ENCODE results near the gene MTG2.

Gene MTG2

GRCh38 chr20:62137478-62138203 lies 45.2 kb upstream of the MTG2 start:
- H3K36me3 ChIP-seq (ENCODE audit: control insufficient read depth in 1 of 2, insufficient read depth in 2 of 2, low read depth in 1 of 2, low read length in 2 of 2), result peaks cover 71 to 78% of the 10 kb centered on the region in 2 experiments
- no peak overlapping the region for H4K8ac ChIP-seq (ENCODE audit: low read length)
- H3K18ac ChIP-seq (ENCODE audit: low read depth in 1 of 2, low read length in 2 of 2), result no peak overlapping the region
- H3K4me1 ChIP-seq (ENCODE audit: control insufficient read depth, insufficient read depth, low read depth, low read length), result peaks cover 18% of the 10 kb centered on the region
- H2BK12ac ChIP-seq (ENCODE audit: low read length in 2 of 2), result no peak overlapping the region
- H2AFZ ChIP-seq (ENCODE audit: low read depth, low read length), result no peak overlapping the region
- H4K91ac ChIP-seq (ENCODE audit: low read length), result no peak overlapping the region
- H3K14ac ChIP-seq (ENCODE audit: low read length in 2 of 2), result no peak overlapping the region
- H2BK120ac ChIP-seq (ENCODE audit: low read depth, low read length), result no peak overlapping the region
- no peak overlapping the region for H3K4ac ChIP-seq (ENCODE audit: low read depth in 1 of 2, low read length in 2 of 2)
- no peak overlapping the region for H3K4me2 ChIP-seq (ENCODE audit: low read length, poor library complexity, severe bottlenecking)
- H3K27ac ChIP-seq (ENCODE audit: low read length, poor library complexity, severe bottlenecking), result no peak overlapping the region
- no peaks in the 10 kb centered on the region for H3K27me3 ChIP-seq (ENCODE audit: control insufficient read depth in 1 of 2, insufficient read depth in 1 of 2, low read length in 2 of 2)
- no peak for DNase-seq
- no peak overlapping the region for H2BK15ac ChIP-seq (ENCODE audit: low read depth, poor library complexity, severe bottlenecking)
- H2BK5ac ChIP-seq (ENCODE audit: low read depth, low read length, poor library complexity, severe bottlenecking), result no peak overlapping the region
- 96% methylated on average over 8 of the region's 8 CpGs for WGBS
- no peak overlapping the region for H3K23ac ChIP-seq (ENCODE audit: low read length in 2 of 2)
- H2AK5ac ChIP-seq (ENCODE audit: low read length, severe bottlenecking), result no peak overlapping the region
- H3K4me3 ChIP-seq (ENCODE audit: insufficient read depth in 1 of 2, low read depth in 1 of 2, low read length in 2 of 2), result no peak overlapping the region
- no peaks in the 10 kb centered on the region for H3K9me3 ChIP-seq (ENCODE audit: control insufficient read depth, low read length)
- no peak overlapping the region for H3K9ac ChIP-seq (ENCODE audit: low read length)
- H3K79me1 ChIP-seq (replicated peaks; ENCODE audit: low read length, poor library complexity, severe bottlenecking), result peaks cover 29% of the 10 kb centered on the region

- 89% methylated on average over 11 of the region's 11 CpGs for WGBS
- Histone ChIP-seq H2AFZ (ENCODE audit: low read depth, low read length) (no peak overlapping the region), H2AK5ac (ENCODE audit: low read length, severe bottlenecking) (no peak overlapping the region), H3K9me3 (ENCODE audit: control insufficient read depth, low read length) (no peaks in the 10 kb centered on the region), H3K4me1 (ENCODE audit: control insufficient read depth, insufficient read depth, low read depth, low read length) (peaks cover 14% of the 10 kb centered on the region), H3K36me3 (ENCODE audit: control insufficient read depth in 1 of 2, insufficient read depth in 2 of 2, low read depth in 1 of 2, low read length in 2 of 2) (peaks cover 65 to 72% of the 10 kb centered on the region in 2 experiments), H3K4me2 (ENCODE audit: low read length, poor library complexity, severe bottlenecking) (no peak overlapping the region), H2BK12ac (ENCODE audit: low read length in 2 of 2) (no peak overlapping the region), H2BK15ac (ENCODE audit: low read depth, poor library complexity, severe bottlenecking) (no peak overlapping the region), H3K14ac (ENCODE audit: low read length in 2 of 2) (no peak overlapping the region), H3K27ac (ENCODE audit: low read length, poor library complexity, severe bottlenecking) (no peak overlapping the region), H3K27me3 (ENCODE audit: control insufficient read depth in 1 of 2, insufficient read depth in 1 of 2, low read length in 2 of 2) (no peaks in the 10 kb centered on the region), H2BK120ac (ENCODE audit: low read depth, low read length) (no peak overlapping the region), H3K23ac (ENCODE audit: low read length in 2 of 2) (no peak overlapping the region), H3K9ac (ENCODE audit: low read length) (no peak overlapping the region), H4K8ac (ENCODE audit: low read length) (no peak overlapping the region), H3K4me3 (ENCODE audit: insufficient read depth in 1 of 2, low read depth in 1 of 2, low read length in 2 of 2) (no peak overlapping the region), H3K18ac (ENCODE audit: low read depth in 1 of 2, low read length in 2 of 2) (no peak overlapping the region), H3K79me1 (replicated peaks; ENCODE audit: low read length, poor library complexity, severe bottlenecking) (peaks cover 24% of the 10 kb centered on the region), H2BK5ac (ENCODE audit: low read depth, low read length, poor library complexity, severe bottlenecking) (no peak overlapping the region), H3K4ac (ENCODE audit: low read depth in 1 of 2, low read length in 2 of 2) (no peak overlapping the region), H4K91ac (ENCODE audit: low read length) (no peak overlapping the region)
- DNase-seq, result no peak
Measured at GRCh38 chr20:62138204-62138543, 44.7 kb upstream of the MTG2 start.

GRCh38 chr20:62138912-62139311 lies 43.9 kb upstream of the MTG2 start:
- 97% methylated on average over 10 of the region's 10 CpGs for WGBS
- H3K23ac ChIP-seq (ENCODE audit: low read length in 2 of 2), result no peak overlapping the region
- no peak overlapping the region for H4K8ac ChIP-seq (ENCODE audit: low read length)
- H3K14ac ChIP-seq (ENCODE audit: low read length in 2 of 2), result no peak overlapping the region
- H3K4me1 ChIP-seq (ENCODE audit: control insufficient read depth, insufficient read depth, low read depth, low read length), result peaks cover 12% of the 10 kb centered on the region
- H3K27me3 ChIP-seq (ENCODE audit: control insufficient read depth in 1 of 2, insufficient read depth in 1 of 2, low read length in 2 of 2), result no peaks in the 10 kb centered on the region
- no peak overlapping the region for H4K91ac ChIP-seq (ENCODE audit: low read length)
- H2BK12ac ChIP-seq (ENCODE audit: low read length in 2 of 2), result no peak overlapping the region
- no peak overlapping the region for H2BK120ac ChIP-seq (ENCODE audit: low read depth, low read length)
- no peak for DNase-seq
- no peak overlapping the region for H3K4me2 ChIP-seq (ENCODE audit: low read length, poor library complexity, severe bottlenecking)
- peaks cover 19% of the 10 kb centered on the region for H3K79me1 ChIP-seq (replicated peaks; ENCODE audit: low read length, poor library complexity, severe bottlenecking)
- H3K9ac ChIP-seq (ENCODE audit: low read length), result no peak overlapping the region
- H2AK5ac ChIP-seq (ENCODE audit: low read length, severe bottlenecking), result no peak overlapping the region
- H3K4ac ChIP-seq (ENCODE audit: low read depth in 1 of 2, low read length in 2 of 2), result no peak overlapping the region
- no peak overlapping the region for H3K4me3 ChIP-seq (ENCODE audit: insufficient read depth in 1 of 2, low read depth in 1 of 2, low read length in 2 of 2)
- H2BK15ac ChIP-seq (ENCODE audit: low read depth, poor library complexity, severe bottlenecking), result no peak overlapping the region
- H2AFZ ChIP-seq (ENCODE audit: low read depth, low read length), result no peak overlapping the region
- H3K9me3 ChIP-seq (ENCODE audit: control insufficient read depth, low read length), result no peaks in the 10 kb centered on the region
- H2BK5ac ChIP-seq (ENCODE audit: low read depth, low read length, poor library complexity, severe bottlenecking), result no peak overlapping the region
- H3K27ac ChIP-seq (ENCODE audit: low read length, poor library complexity, severe bottlenecking), result no peak overlapping the region
- peaks cover 58 to 65% of the 10 kb centered on the region in 2 experiments for H3K36me3 ChIP-seq (ENCODE audit: control insufficient read depth in 1 of 2, insufficient read depth in 2 of 2, low read depth in 1 of 2, low read length in 2 of 2)
- H3K18ac ChIP-seq (ENCODE audit: low read depth in 1 of 2, low read length in 2 of 2), result no peak overlapping the region

- Histone ChIP-seq H3K18ac (ENCODE audit: low read depth in 1 of 2, low read length in 2 of 2) (no peak overlapping the region), H3K14ac (ENCODE audit: low read length in 2 of 2) (no peak overlapping the region), H3K4me3 (ENCODE audit: insufficient read depth in 1 of 2, low read depth in 1 of 2, low read length in 2 of 2) (no peak overlapping the region), H3K9ac (ENCODE audit: low read length) (no peak overlapping the region), H3K27ac (ENCODE audit: low read length, poor library complexity, severe bottlenecking) (no peak overlapping the region), H2AFZ (ENCODE audit: low read depth, low read length) (no peak overlapping the region), H3K27me3 (ENCODE audit: control insufficient read depth in 1 of 2, insufficient read depth in 1 of 2, low read length in 2 of 2) (no peaks in the 10 kb centered on the region), H2AK5ac (ENCODE audit: low read length, severe bottlenecking) (no peak overlapping the region), H3K4ac (ENCODE audit: low read depth in 1 of 2, low read length in 2 of 2) (no peak overlapping the region), H3K23ac (ENCODE audit: low read length in 2 of 2) (no peak overlapping the region), H2BK12ac (ENCODE audit: low read length in 2 of 2) (no peak overlapping the region), H3K36me3 (ENCODE audit: control insufficient read depth in 1 of 2, insufficient read depth in 2 of 2, low read depth in 1 of 2, low read length in 2 of 2) (peaks cover 52 to 61% of the 10 kb centered on the region in 2 experiments), H2BK120ac (ENCODE audit: low read depth, low read length) (no peak overlapping the region), H4K8ac (ENCODE audit: low read length) (no peak overlapping the region), H3K4me2 (ENCODE audit: low read length, poor library complexity, severe bottlenecking) (no peak overlapping the region), H4K91ac (ENCODE audit: low read length) (no peak overlapping the region), H3K79me1 (replicated peaks; ENCODE audit: low read length, poor library complexity, severe bottlenecking) (peaks cover 17% of the 10 kb centered on the region), H3K9me3 (ENCODE audit: control insufficient read depth, low read length) (no peaks in the 10 kb centered on the region), H2BK15ac (ENCODE audit: low read depth, poor library complexity, severe bottlenecking) (no peak overlapping the region), H2BK5ac (ENCODE audit: low read depth, low read length, poor library complexity, severe bottlenecking) (no peak overlapping the region), H3K4me1 (ENCODE audit: control insufficient read depth, insufficient read depth, low read depth, low read length) (peaks cover 11% of the 10 kb centered on the region)
- 93% methylated on average over 13 of the region's 13 CpGs for WGBS
- DNase-seq, result no peak
Measured at GRCh38 chr20:62139636-62140035, 43.2 kb upstream of the MTG2 start.
